GM23248 (cell line): Measurements from ENCODE around the gene JKAMP. TPM values are rescaled to one million over a fixed set of nuclear protein-coding genes. Genes with fewer than 3 reads are reported as not detected.

ENCODE experiments used
- DNase-seq: peaks from one replicate; pipeline ENCODE4 v3.0.0-alpha.2; 2015
- H2AFZ ChIP-seq: fragments of 200-600 bp; sonication (generic); 2 replicates; pipeline ENCODE4 v1.6.1; 2016; ENCODE audit warnings: antibody characterized with exemption
- H3F3A ChIP-seq: fragments of 200-600 bp; sonication (generic); 2 replicates; pipeline ENCODE4 v1.6.1; 2016; ENCODE audit warnings: mild to moderate bottlenecking, antibody characterized with exemption, mixed run types; ENCODE audit not compliant: insufficient read depth
- H3K27ac ChIP-seq: fragments of 200-600 bp; sonication (generic); 2 replicates; pipeline ENCODE4 v1.5.1; 2016; ENCODE audit warnings: mild to moderate bottlenecking
- H3K27me3 ChIP-seq: fragments of 200-600 bp; sonication (generic); replicated peaks from 2 replicates; pipeline ENCODE4 v1.6.1; 2016; ENCODE audit warnings: mild to moderate bottlenecking; ENCODE audit not compliant: insufficient read depth
- H3K36me3 ChIP-seq: fragments of 200-600 bp; sonication (generic); 2 replicates; pipeline ENCODE4 v1.6.1; 2016; ENCODE audit warnings: low read depth, mild to moderate bottlenecking
- H3K4me1 ChIP-seq: fragments of 200-600 bp; sonication (generic); 2 replicates; pipeline ENCODE4 v1.6.1; 2016; ENCODE audit warnings: mild to moderate bottlenecking; ENCODE audit not compliant: insufficient read depth
- H3K4me2 ChIP-seq: fragments of 200-600 bp; sonication (generic); one replicate; pipeline ENCODE4 v1.6.1; 2016; ENCODE audit warnings: mild to moderate bottlenecking; ENCODE audit not compliant: unreplicated experiment
- H3K4me3 ChIP-seq: fragments of 200-600 bp; sonication (generic); 2 replicates; pipeline ENCODE4 v1.5.1; 2016; ENCODE audit warnings: mild to moderate bottlenecking
- H3K79me2 ChIP-seq: fragments of 200-600 bp; sonication (generic); 2 replicates; pipeline ENCODE4 v1.6.1; 2016; ENCODE audit warnings: mild to moderate bottlenecking; ENCODE audit not compliant: insufficient read depth
- H3K9ac ChIP-seq: fragments of 200-600 bp; sonication (generic); 2 replicates; pipeline ENCODE4 v1.6.1; 2016; ENCODE audit warnings: mild to moderate bottlenecking
- H3K9me2 ChIP-seq: fragments of 200-600 bp; sonication (generic); 2 replicates; pipeline ENCODE4 v1.6.1; 2016; ENCODE audit warnings: mixed run types, mild to moderate bottlenecking, moderate library complexity; ENCODE audit not compliant: insufficient read depth
- H3K9me3 ChIP-seq: fragments of 200-600 bp; sonication (generic); one replicate; pipeline ENCODE4 v1.6.1; 2017; ENCODE audit warnings: low read depth
- H4K20me1 ChIP-seq: fragments of 200-600 bp; sonication (generic); 2 replicates; pipeline ENCODE4 v1.6.0; 2016; ENCODE audit not compliant: insufficient read depth
- EZH2 ChIP-seq: fragments of 200-600 bp; sonication (generic); IDR thresholded peaks from 2 replicates; pipeline ENCODE4 v1.6.1; 2018; ENCODE audit warnings: antibody characterized with exemption, mild to moderate bottlenecking; ENCODE audit not compliant: insufficient read depth, poor library complexity, severe bottlenecking
- EZH2phosphoT487 ChIP-seq: fragments of 200-600 bp; sonication (generic); IDR thresholded peaks from 2 replicates; pipeline ENCODE4 v1.6.1; 2018; ENCODE audit warnings: antibody characterized with exemption, moderate library complexity, mild to moderate bottlenecking, low read depth; ENCODE audit not compliant: insufficient read depth
- WGBS, 2 experiments: methylation state at CpG; one replicate each; pipeline ENCODE4 v1.1.6; 2015 to 2017; ENCODE audit warnings: low lambda C conversion rate in 2 of 2, low coverage in 1 of 2; ENCODE audit errors: missing lambda C conversion rate in 2 of 2; 5-methylcytosine and 5-hydroxymethylcytosine counted together
- in situ Hi-C: fragments of 300-500 bp; cut with MboI; formaldehyde crosslinking; loops from 2 replicates; pipeline ENCODE4 v1.15.0; 2020
- polyA plus RNA-seq: library from polyadenylated mRNA; unstranded; fragments of >200 nt; fragmentation: Nextera tagmentation; extraction: Ambion mirVana; gene quantifications from 2 replicates; pipeline ENCODE4 v1.2.1, GENCODE V29; 2016
- total RNA-seq: library from RNA; depleted of rRNA; stranded (reverse); fragments of >200 nt; shearing (Covaris generic); gene quantifications from 2 replicates; pipeline ENCODE4 v1.2.3, GENCODE V29; 2014

Gene JKAMP
- total and polyA plus RNA-seq, 2 experiments from 2014 or later = 93.4 to 120 TPM

GRCh38 chr14:59481871-59482540 lies 2.3 kb upstream of the JKAMP start:
- Histone ChIP-seq H3K4me1 (peaks cover 41% of the 10 kb centered on the region), H4K20me1 (no peaks in the 10 kb centered on the region), H3K4me3 (peak overlapping the region; percentile 85), H3K36me3 (peaks cover 8% of the 10 kb centered on the region; the same call in 1 of the 2 replicates), H3K79me2 (peaks cover 82% of the 10 kb centered on the region), H2AFZ (0 out of 2 replicates have a peak overlapping the region, but pooled peaks have one; percentile 32), H3K9me2 (no peaks in the 10 kb centered on the region), H3K9ac (peak overlapping the region; percentile 97), H3F3A (peaks cover 22% of the 10 kb centered on the region), H3K27me3 (no peaks in the 10 kb centered on the region), H3K27ac (peak overlapping the region; percentile 98), H3K4me2 (peak overlapping the region; percentile 91), H3K9me3 (no peaks in the 10 kb centered on the region)
- WGBS, 2 experiments = 8 to 12% methylated on average over 2 of the region's 2 CpGs
- TF ChIP-seq EZH2phosphoT487 = no peak
- no peak for TF ChIP-seq EZH2
- in situ Hi-C loops = no loop called here
- peak; percentile 73 for DNase-seq

- in situ Hi-C loops = no loop called here
- Histone ChIP-seq H4K20me1 (no peaks in the 10 kb centered on the region), H3K9me3 (no peaks in the 10 kb centered on the region), H3K9ac (peak overlapping the region; percentile 97), H3K79me2 (peaks cover 82% of the 10 kb centered on the region), H3K36me3 (peaks cover 10% of the 10 kb centered on the region), H3F3A (peaks cover 22% of the 10 kb centered on the region), H2AFZ (peak overlapping the region; percentile 32; the same call in 1 of the 2 replicates), H3K4me3 (peak overlapping the region; percentile 85), H3K9me2 (no peaks in the 10 kb centered on the region), H3K4me2 (peak overlapping the region; percentile 91), H3K4me1 (peaks cover 41% of the 10 kb centered on the region), H3K27ac (peak overlapping the region; percentile 98), H3K27me3 (no peaks in the 10 kb centered on the region)
- no peak for TF ChIP-seq EZH2
- TF ChIP-seq EZH2phosphoT487 = no peak
- DNase-seq = peak; percentile 96
- 1 to 3% methylated on average over 6 of the region's 6 CpGs for WGBS, 2 experiments
Observed at GRCh38 chr14:59482541-59483331, 1.6 kb upstream of the JKAMP start.

GRCh38 chr14:59483363-59483762 lies 954 bp upstream of the JKAMP start:
- Histone ChIP-seq H3K9me3 (no peaks in the 10 kb centered on the region), H3F3A (peaks cover 22% of the 10 kb centered on the region), H2AFZ (peak overlapping the region; percentile 91; the same call in 1 of the 2 replicates), H3K36me3 (peaks cover 13% of the 10 kb centered on the region), H3K4me2 (peak overlapping the region; percentile 91), H3K27me3 (no peaks in the 10 kb centered on the region), H3K4me3 (peak overlapping the region; percentile 85), H4K20me1 (no peaks in the 10 kb centered on the region), H3K9me2 (no peaks in the 10 kb centered on the region), H3K4me1 (peaks cover 41% of the 10 kb centered on the region), H3K27ac (peak overlapping the region; percentile 98), H3K9ac (peak overlapping the region; percentile 97), H3K79me2 (peaks cover 82% of the 10 kb centered on the region)
- peak; percentile 77 for DNase-seq
- TF ChIP-seq EZH2 (no peak), EZH2phosphoT487 (no peak)
- in situ Hi-C loops = no loop called here
- WGBS, 2 experiments = 0 to 2% methylated on average over 16 of the region's 16 CpGs

- 1 to 2% methylated on average over 28 to 32 of the region's 32 CpGs for WGBS, 2 experiments
- Histone ChIP-seq H3K9me3 (no peaks in the 10 kb centered on the region), H3K9ac (peak overlapping the region; percentile 97), H3K9me2 (no peaks in the 10 kb centered on the region), H3K4me3 (peak overlapping the region; percentile 85), H3F3A (peaks cover 22% of the 10 kb centered on the region), H2AFZ (peak overlapping the region; percentile 91), H3K4me2 (peak overlapping the region; percentile 76), H3K4me1 (peaks cover 41% of the 10 kb centered on the region), H4K20me1 (no peaks in the 10 kb centered on the region), H3K79me2 (peaks cover 82% of the 10 kb centered on the region), H3K27me3 (no peaks in the 10 kb centered on the region), H3K27ac (peak overlapping the region; percentile 98), H3K36me3 (peaks cover 8% of the 10 kb centered on the region; the same call in 1 of the 2 replicates)
- TF ChIP-seq EZH2 (no peak), EZH2phosphoT487 (no peak)
- in situ Hi-C loops = no loop called here
- peak; percentile 60 for DNase-seq
Observed at GRCh38 chr14:59484639-59485175, 390 bp downstream of the JKAMP start.
